Liver (tissue), 9 donors: ENCODE results near the gene TBX15. TPM values are rescaled to one million over a fixed set of nuclear protein-coding genes. Genes with fewer than 3 reads are reported as not detected.

Source experiments
- DNase-seq: peaks from one replicate; pipeline ENCODE4 v3.0.0-alpha.2; 2017; ENCODE audit warnings: low spot score
- H3K27ac ChIP-seq, 2 donors: one replicate each; pipeline ENCODE4 v1.7.0; 2013; ENCODE audit warnings: inconsistent platforms in 2 of 2, low read length in 2 of 2, control low read depth in 1 of 2, low read depth in 1 of 2, mild to moderate bottlenecking in 1 of 2
- H3K27me3 ChIP-seq, 4 donors: one replicate each; pipeline versions ENCODE4 v1.6.1 to v1.7.0; 2013; ENCODE audit warnings: low read length in 3 of 4, inconsistent platforms in 1 of 4, mild to moderate bottlenecking in 1 of 4, moderate library complexity in 1 of 4; ENCODE audit not compliant: control insufficient read depth in 4 of 4, insufficient read depth in 4 of 4
- H3K36me3 ChIP-seq, 4 donors: one replicate each; pipeline versions ENCODE4 v1.6.1 to v1.7.0; 2013; ENCODE audit warnings: low read length in 3 of 4, mild to moderate bottlenecking in 3 of 4, low read depth in 1 of 4, moderate library complexity in 1 of 4; ENCODE audit not compliant: control insufficient read depth in 4 of 4, insufficient read depth in 3 of 4
- H3K4me1 ChIP-seq, 4 donors: one replicate each; pipeline versions ENCODE4 v1.6.1 to v1.7.0; 2013; ENCODE audit warnings: low read length in 3 of 4, mild to moderate bottlenecking in 3 of 4, moderate library complexity in 1 of 4; ENCODE audit not compliant: control insufficient read depth in 4 of 4, insufficient read depth in 4 of 4
- H3K4me3 ChIP-seq, 3 donors: one replicate each; pipeline versions ENCODE4 v1.6.1 to v1.7.0; 2013; ENCODE audit warnings: low read length in 3 of 3, control low read depth in 1 of 3, low read depth in 1 of 3, mild to moderate bottlenecking in 1 of 3
- H3K9ac ChIP-seq, 2 donors: one replicate each; pipeline ENCODE4 v1.7.0; 2013; ENCODE audit warnings: low read length in 2 of 2, mild to moderate bottlenecking in 2 of 2, moderate library complexity in 2 of 2, control low read depth in 1 of 2, low read depth in 1 of 2
- H3K9me3 ChIP-seq, 4 donors: one replicate each; pipeline versions ENCODE4 v1.6.1 to v1.7.0; 2013; ENCODE audit warnings: low read length in 3 of 4; ENCODE audit not compliant: control insufficient read depth in 4 of 4
- ATF3 ChIP-seq: IDR thresholded peaks from 2 replicates; pipeline ENCODE4 v1.6.1; 2016; ENCODE audit warnings: antibody characterized with exemption
- FOXA1 ChIP-seq: IDR thresholded peaks from 2 replicates; pipeline ENCODE4 v1.6.1; 2016; ENCODE audit warnings: antibody characterized with exemption
- FOXA2 ChIP-seq: IDR thresholded peaks from 2 replicates; pipeline ENCODE4 v1.6.1; 2016; ENCODE audit warnings: antibody characterized with exemption
- GABPA ChIP-seq, 2 donors: IDR thresholded peaks in 1 of 2; conservative IDR thresholded peaks in 1 of 2; 2 replicates each; pipeline ENCODE4 v1.6.1; 2016; ENCODE audit warnings: antibody characterized with exemption in 2 of 2, mild to moderate bottlenecking in 1 of 2, moderate library complexity in 1 of 2
- HNF4A ChIP-seq, 2 donors: conservative IDR thresholded peaks; 2 replicates each; pipeline ENCODE4 v1.6.1; 2016; ENCODE audit warnings: antibody characterized with exemption in 2 of 2, mild to moderate bottlenecking in 2 of 2
- HNF4G ChIP-seq: IDR thresholded peaks from 2 replicates; pipeline ENCODE4 v1.6.1; 2016; ENCODE audit warnings: antibody characterized with exemption
- JUND ChIP-seq, 2 donors: IDR thresholded peaks; 2 replicates each; pipeline ENCODE4 v1.6.1; 2016; ENCODE audit warnings: antibody characterized with exemption in 2 of 2
- NR2F2 ChIP-seq: IDR thresholded peaks from 2 replicates; pipeline ENCODE4 v1.6.1; 2016; ENCODE audit warnings: antibody characterized with exemption
- RAD21 ChIP-seq, 2 donors: IDR thresholded peaks; 2 replicates each; pipeline ENCODE4 v1.6.1; 2016; ENCODE audit warnings: antibody characterized with exemption in 2 of 2, mild to moderate bottlenecking in 2 of 2
- RXRA ChIP-seq, 2 donors: IDR thresholded peaks; 2 replicates each; pipeline ENCODE4 v1.6.1; 2017 to 2018; ENCODE audit warnings: antibody characterized with exemption in 2 of 2, mild to moderate bottlenecking in 1 of 2
- TAF1 ChIP-seq: conservative IDR thresholded peaks from 2 replicates; pipeline ENCODE4 v1.6.1; 2016; ENCODE audit warnings: antibody characterized with exemption, mild to moderate bottlenecking
- YY1 ChIP-seq: IDR thresholded peaks from 2 replicates; pipeline ENCODE4 v1.6.1; 2016; ENCODE audit warnings: antibody characterized with exemption, mild to moderate bottlenecking
- WGBS: extraction: QIAGEN DNeasy Blood & Tissue Kit; methylation state at CpG from one replicate; pipeline ENCODE4 v1.1.7; 2013; 5-methylcytosine and 5-hydroxymethylcytosine counted together
- polyA plus RNA-seq, 2 donors: library from polyadenylated mRNA; stranded (reverse) in 1 of 2; unstranded in 1 of 2; fragments of 200-250 nt in 1 of 2; fragments of >200 nt in 1 of 2; fragmentation: Nextera tagmentation in 1 of 2; extraction: Ambion mirVana in 1 of 2; gene quantifications; one replicate each; pipeline versions ENCODE4 v1.2.1 to v1.2.3, GENCODE V29; 2013 to 2015
- total RNA-seq, 2 donors: library from RNA; depleted of rRNA; stranded (reverse); fragments of >200 nt; gene quantifications; one replicate each; pipeline ENCODE4 v1.2.3, GENCODE V29; 2014
- TF ChIP-seq, protein P1 (sequence below): fragments of 150-350 bp; IDR thresholded peaks from 2 replicates; pipeline ENCODE4 v1.5.1; 2017; ENCODE audit warnings: improper control_type of control experiment, low read depth, low read length; ENCODE audit not compliant: missing input control
- TF ChIP-seq, protein P2 (sequence below): IDR thresholded peaks from 2 replicates; pipeline ENCODE4 v1.6.1; 2016; ENCODE audit warnings: antibody characterized with exemption
- TF ChIP-seq, protein P3 (sequence below): IDR thresholded peaks from 2 replicates; pipeline ENCODE4 v1.6.1; 2016; ENCODE audit warnings: antibody characterized with exemption
- donor health status: healthy.
- donor health status: healthy.
- donor health status: healthy.
- donor health status: healthy.
- donor health status: healthy.

The TBX15 gene
- total and polyA plus RNA-seq, 4 donors: 0.09 to 15.5 (median 3.5) TPM

- TF ChIP-seq, protein P1, sequence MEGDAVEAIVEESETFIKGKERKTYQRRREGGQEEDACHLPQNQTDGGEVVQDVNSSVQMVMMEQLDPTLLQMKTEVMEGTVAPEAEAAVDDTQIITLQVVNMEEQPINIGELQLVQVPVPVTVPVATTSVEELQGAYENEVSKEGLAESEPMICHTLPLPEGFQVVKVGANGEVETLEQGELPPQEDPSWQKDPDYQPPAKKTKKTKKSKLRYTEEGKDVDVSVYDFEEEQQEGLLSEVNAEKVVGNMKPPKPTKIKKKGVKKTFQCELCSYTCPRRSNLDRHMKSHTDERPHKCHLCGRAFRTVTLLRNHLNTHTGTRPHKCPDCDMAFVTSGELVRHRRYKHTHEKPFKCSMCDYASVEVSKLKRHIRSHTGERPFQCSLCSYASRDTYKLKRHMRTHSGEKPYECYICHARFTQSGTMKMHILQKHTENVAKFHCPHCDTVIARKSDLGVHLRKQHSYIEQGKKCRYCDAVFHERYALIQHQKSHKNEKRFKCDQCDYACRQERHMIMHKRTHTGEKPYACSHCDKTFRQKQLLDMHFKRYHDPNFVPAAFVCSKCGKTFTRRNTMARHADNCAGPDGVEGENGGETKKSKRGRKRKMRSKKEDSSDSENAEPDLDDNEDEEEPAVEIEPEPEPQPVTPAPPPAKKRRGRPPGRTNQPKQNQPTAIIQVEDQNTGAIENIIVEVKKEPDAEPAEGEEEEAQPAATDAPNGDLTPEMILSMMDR: no peak
- TF ChIP-seq RAD21 (IDR thresholded peaks at IDR 0.05): no peak
These were observed 15.1 kb downstream of the TBX15 start (continued) for GRCh38 chr1:118973032-118973431.

- DNase-seq: no peak
- H3K27me3 ChIP-seq: peaks cover 0 to 2% (median 0%) of the 10 kb centered on the region in 4 donors
These were observed 17.7 kb downstream of the TBX15 start for GRCh38 chr1:118970451-118970850.

GRCh38 chr1:118963456-118964430, 24.4 kb downstream of the TBX15 start:
- DNase-seq: no peak
- no peaks in the 10 kb centered on the region for H3K27me3 ChIP-seq
- H3K9me3 ChIP-seq: no peaks in the 10 kb centered on the region
- H3K4me1 ChIP-seq: peaks cover 14 to 56% (median 41%) of the 10 kb centered on the region in 4 donors
- 31% methylated on average over 3 of the region's 3 CpGs for WGBS
- H3K27ac ChIP-seq: peak overlapping the region; percentile 89 to 92
- H3K36me3 ChIP-seq: no peaks in the 10 kb centered on the region
- H3K4me3 ChIP-seq: no peak overlapping the region
- H3K9ac ChIP-seq: peak overlapping the region in 1 of 2 donors; percentile 61
- TF ChIP-seq, protein P2, sequence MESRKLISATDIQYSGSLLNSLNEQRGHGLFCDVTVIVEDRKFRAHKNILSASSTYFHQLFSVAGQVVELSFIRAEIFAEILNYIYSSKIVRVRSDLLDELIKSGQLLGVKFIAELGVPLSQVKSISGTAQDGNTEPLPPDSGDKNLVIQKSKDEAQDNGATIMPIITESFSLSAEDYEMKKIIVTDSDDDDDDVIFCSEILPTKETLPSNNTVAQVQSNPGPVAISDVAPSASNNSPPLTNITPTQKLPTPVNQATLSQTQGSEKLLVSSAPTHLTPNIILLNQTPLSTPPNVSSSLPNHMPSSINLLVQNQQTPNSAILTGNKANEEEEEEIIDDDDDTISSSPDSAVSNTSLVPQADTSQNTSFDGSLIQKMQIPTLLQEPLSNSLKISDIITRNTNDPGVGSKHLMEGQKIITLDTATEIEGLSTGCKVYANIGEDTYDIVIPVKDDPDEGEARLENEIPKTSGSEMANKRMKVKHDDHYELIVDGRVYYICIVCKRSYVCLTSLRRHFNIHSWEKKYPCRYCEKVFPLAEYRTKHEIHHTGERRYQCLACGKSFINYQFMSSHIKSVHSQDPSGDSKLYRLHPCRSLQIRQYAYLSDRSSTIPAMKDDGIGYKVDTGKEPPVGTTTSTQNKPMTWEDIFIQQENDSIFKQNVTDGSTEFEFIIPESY: peak; percentile 96
- TF ChIP-seq NR2F2 (peak; percentile 59), GABPA (IDR thresholded peaks at IDR 0.05 in 1 of 2, conservative IDR thresholded peaks at IDR 0.05 in 1 of 2) (peak in 1 of 2 donors; percentile 58), FOXA1 (peak; percentile 86), RXRA (IDR thresholded peaks at IDR 0.05) (peak; percentile 96 to 98), JUND (IDR thresholded peaks at IDR 0.05) (peak; percentile 92 to 97), HNF4G (peak; percentile 98), FOXA2 (peak; percentile 96), RAD21 (IDR thresholded peaks at IDR 0.05) (peak; percentile 58 to 62), TAF1 (no peak), YY1 (peak; percentile 92), ATF3 (peak; percentile 99)
- TF ChIP-seq, protein P3, sequence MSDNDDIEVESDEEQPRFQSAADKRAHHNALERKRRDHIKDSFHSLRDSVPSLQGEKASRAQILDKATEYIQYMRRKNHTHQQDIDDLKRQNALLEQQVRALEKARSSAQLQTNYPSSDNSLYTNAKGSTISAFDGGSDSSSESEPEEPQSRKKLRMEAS: peak; percentile 98

More at GRCh38 chr1:118970451-118970850, 17.7 kb downstream of the TBX15 start:
- Histone ChIP-seq H3K9me3 (no peaks in the 10 kb centered on the region), H3K27ac (no peak overlapping the region), H3K4me1 (peaks cover 0 to 11% (median 7%) of the 10 kb centered on the region in 4 donors), H3K36me3 (no peaks in the 10 kb centered on the region), H3K9ac (no peak overlapping the region), H3K4me3 (no peak overlapping the region)
- WGBS: 91% methylated on average over 2 of the region's 2 CpGs
- TF ChIP-seq, protein P2: no peak
- TF ChIP-seq TAF1 (no peak), HNF4A (conservative IDR thresholded peaks at IDR 0.05) (no peak), FOXA1 (no peak), HNF4G (no peak), RAD21 (IDR thresholded peaks at IDR 0.05) (no peak), RXRA (IDR thresholded peaks at IDR 0.05) (no peak), NR2F2 (no peak), GABPA (IDR thresholded peaks at IDR 0.05 in 1 of 2, conservative IDR thresholded peaks at IDR 0.05 in 1 of 2) (no peak)
- TF ChIP-seq, protein P1: no peak
- TF ChIP-seq, protein P3: no peak
